Prostate gland (tissue), 2 donors: Measurements from ENCODE around the gene FMOD.

Source experiments
- POLR2A ChIP-seq: fragments of 450-650 bp; IDR thresholded peaks from one replicate; pipeline ENCODE4 v1.6.1; 2016; ENCODE audit warnings: antibody characterized with exemption, mild to moderate bottlenecking
- TF ChIP-seq, protein P1 (sequence below), 4 experiments: fragments of 200-600 bp in 2 of 4; fragments of 450-650 bp in 2 of 4; sonication (generic) in 2 of 4; IDR thresholded peaks; 1 replicate in 3 of 4; 2 replicates in 1 of 4; pipeline ENCODE4 v1.5.1; 2016 to 2019; ENCODE audit warnings: antibody characterized with exemption in 4 of 4, mild to moderate bottlenecking in 2 of 4, moderate library complexity in 2 of 4

DNA sequence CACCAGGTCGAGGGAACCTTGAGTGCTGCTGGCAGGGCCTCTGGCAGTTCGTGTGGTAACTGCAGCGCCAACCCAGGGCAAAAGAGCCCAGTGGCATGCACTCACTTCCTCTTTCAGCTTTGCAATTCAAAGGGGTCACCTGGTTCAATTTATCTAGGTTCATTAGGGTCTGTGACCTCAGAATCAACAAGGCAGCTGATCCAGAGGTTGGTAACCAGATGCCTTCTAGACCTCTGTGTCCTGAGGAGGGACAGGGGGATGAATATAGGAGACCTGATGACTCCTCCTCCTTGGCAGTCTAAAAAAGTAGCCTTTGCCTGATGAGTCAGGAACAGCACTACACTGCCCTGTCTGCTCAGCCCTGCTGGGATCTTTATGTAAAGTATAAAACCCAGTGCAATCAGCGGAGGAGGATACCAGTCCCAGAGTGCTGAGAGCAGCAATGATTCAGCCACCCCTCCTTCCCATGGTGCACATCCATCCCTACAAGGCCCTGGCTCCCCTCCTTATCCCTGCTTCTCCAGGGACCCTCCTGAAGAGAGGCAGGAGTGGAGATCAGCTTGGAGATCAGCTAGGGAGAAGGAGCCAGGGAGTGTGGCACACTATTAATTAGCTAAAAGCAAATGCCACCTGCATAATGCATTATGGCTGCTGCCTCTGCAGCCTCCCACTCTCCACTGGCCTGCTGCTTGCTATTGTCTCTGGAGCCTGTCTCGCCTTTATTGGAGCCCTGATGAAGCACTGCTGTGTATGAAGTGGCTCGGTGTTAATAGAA is 11.2 kb upstream of the FMOD start:
- TF ChIP-seq, protein P1, sequence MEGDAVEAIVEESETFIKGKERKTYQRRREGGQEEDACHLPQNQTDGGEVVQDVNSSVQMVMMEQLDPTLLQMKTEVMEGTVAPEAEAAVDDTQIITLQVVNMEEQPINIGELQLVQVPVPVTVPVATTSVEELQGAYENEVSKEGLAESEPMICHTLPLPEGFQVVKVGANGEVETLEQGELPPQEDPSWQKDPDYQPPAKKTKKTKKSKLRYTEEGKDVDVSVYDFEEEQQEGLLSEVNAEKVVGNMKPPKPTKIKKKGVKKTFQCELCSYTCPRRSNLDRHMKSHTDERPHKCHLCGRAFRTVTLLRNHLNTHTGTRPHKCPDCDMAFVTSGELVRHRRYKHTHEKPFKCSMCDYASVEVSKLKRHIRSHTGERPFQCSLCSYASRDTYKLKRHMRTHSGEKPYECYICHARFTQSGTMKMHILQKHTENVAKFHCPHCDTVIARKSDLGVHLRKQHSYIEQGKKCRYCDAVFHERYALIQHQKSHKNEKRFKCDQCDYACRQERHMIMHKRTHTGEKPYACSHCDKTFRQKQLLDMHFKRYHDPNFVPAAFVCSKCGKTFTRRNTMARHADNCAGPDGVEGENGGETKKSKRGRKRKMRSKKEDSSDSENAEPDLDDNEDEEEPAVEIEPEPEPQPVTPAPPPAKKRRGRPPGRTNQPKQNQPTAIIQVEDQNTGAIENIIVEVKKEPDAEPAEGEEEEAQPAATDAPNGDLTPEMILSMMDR (IDR thresholded peaks at IDR 0.05), result no peak
- TF ChIP-seq POLR2A, result no peak
